Gastrocnemius medialis (tissue), 4 donors: ENCODE results near the gene STH. TPM values are rescaled to one million over a fixed set of nuclear protein-coding genes. Genes with fewer than 3 reads are reported as not detected.

Experiments
- ATAC-seq, 2 donors: fragments of 150-250 bp; one replicate each; pipeline ENCODE4 v1.9.1; 2016
- DNase-seq, 2 donors: peaks; one replicate each; pipeline ENCODE4 v3.0.0-alpha.2; 2019
- H3K27ac ChIP-seq, 4 donors: fragments of 200-600 bp; sonication (generic); 1 replicate in 1 of 4; 2 replicates in 3 of 4; pipeline ENCODE4 v1.5.1; 2016 to 2018; ENCODE audit warnings: mild to moderate bottlenecking in 2 of 4, moderate library complexity in 1 of 4
- H3K27me3 ChIP-seq, 3 donors: fragments of 200-600 bp; sonication (generic) in 2 of 3; 1 replicate in 1 of 3; 2 replicates in 2 of 3; pipeline versions ENCODE4 v1.5.1 to v1.6.0; 2016 to 2019; ENCODE audit warnings: mild to moderate bottlenecking in 1 of 3, moderate library complexity in 1 of 3
- H3K36me3 ChIP-seq, 2 donors: fragments of 200-600 bp; sonication (generic) in 1 of 2; one replicate each; pipeline ENCODE4 v1.5.1; 2017 to 2018
- H3K4me1 ChIP-seq, 2 donors: fragments of 200-600 bp; sonication (generic) in 1 of 2; one replicate each; pipeline ENCODE4 v1.5.1; 2016 to 2017; ENCODE audit warnings: mild to moderate bottlenecking in 2 of 2
- H3K4me3 ChIP-seq, 4 donors: fragments of 200-600 bp; sonication (generic) in 3 of 4; 1 replicate in 1 of 4; 2 replicates in 3 of 4; pipeline ENCODE4 v1.5.1; 2016 to 2019; ENCODE audit warnings: mild to moderate bottlenecking in 2 of 4
- H3K9me3 ChIP-seq, 3 donors: fragments of 200-600 bp; sonication (generic) in 2 of 3; 1 replicate in 1 of 3; 2 replicates in 2 of 3; pipeline ENCODE4 v1.5.1; 2016 to 2019
- CTCF ChIP-seq, 5 experiments: fragments of 450-650 bp in 3 of 5; fragments of 200-600 bp in 2 of 5; sonication (generic) in 2 of 5; IDR thresholded peaks in 4 of 5; conservative IDR thresholded peaks in 1 of 5; 1 replicate in 4 of 5; 2 replicates in 1 of 5; pipeline ENCODE4 v1.5.1; 2016 to 2019; ENCODE audit warnings: antibody characterized with exemption in 5 of 5, mild to moderate bottlenecking in 3 of 5, moderate library complexity in 3 of 5
- POLR2A ChIP-seq, 2 donors: fragments of 450-650 bp; IDR thresholded peaks; one replicate each; pipeline ENCODE4 v1.6.1; 2017; ENCODE audit warnings: antibody characterized with exemption in 2 of 2, mild to moderate bottlenecking in 2 of 2, moderate library complexity in 2 of 2
- in situ Hi-C, 4 donors: fragments of 200-750 bp; cut with MboI; loops; one replicate each; pipeline versions ENCODE4 v1.15.0 to v1.8.0; 2017; ENCODE audit warnings: low sequenced_read_pairs in 4 of 4
- intact Hi-C: fragments of 100-400 bp; cut with DNase I; formaldehyde crosslinking; loops from one replicate; pipeline ENCODE4 v1.15.1; 2023; ENCODE audit warnings: low total_unique reads
- total RNA-seq, 4 donors: library from RNA; depleted of rRNA; stranded (reverse); fragments of >200 nt; gene quantifications; one replicate each; pipeline versions ENCODE4 v1.1.0 to v1.2.3, GENCODE V29; 2016

The STH gene
- total RNA-seq, 4 donors from 2014 or later = not detected

GRCh38 chr17:45967378-45967777, 31.7 kb upstream of the STH start:
- ATAC-seq (peak; percentile 75 to 76), DNase-seq (peak; percentile 26 to 45)
- H3K4me1 ChIP-seq = peaks cover 22 to 42% of the 10 kb centered on the region in 2 donors
- in situ Hi-C loops = loop anchor here in 2 of 4 donors (25.0 kb wide), 1 partner anchor 330 kb away; no protein-coding TSS in a partner anchor
- H3K27me3 ChIP-seq = no peaks in the 10 kb centered on the region
- H3K4me3 ChIP-seq = no peak overlapping the region
- H3K36me3 ChIP-seq = peaks cover 0 to 8% of the 10 kb centered on the region in 2 donors
- H3K27ac ChIP-seq = peak overlapping the region in 3 of 4 donors; percentile 12 to 60 (median 39)
- no peaks in the 10 kb centered on the region for H3K9me3 ChIP-seq
- TF ChIP-seq POLR2A (IDR thresholded peaks at IDR 0.05) (no peak), CTCF (IDR thresholded peaks at IDR 0.05 in 4 of 5, conservative IDR thresholded peaks at IDR 0.05 in 1 of 5) (no peak)
- intact Hi-C loops = no loop called here

- no peak for TF ChIP-seq POLR2A (IDR thresholded peaks at IDR 0.05)
- TF ChIP-seq CTCF (IDR thresholded peaks at IDR 0.05 in 4 of 5, conservative IDR thresholded peaks at IDR 0.05 in 1 of 5) = no peak
- Histone ChIP-seq H3K9me3 (no peaks in the 10 kb centered on the region), H3K27ac (no peak overlapping the region), H3K4me3 (no peak overlapping the region), H3K27me3 (no peaks in the 10 kb centered on the region), H3K36me3 (no peaks in the 10 kb centered on the region), H3K4me1 (peaks cover 30 to 51% of the 10 kb centered on the region in 2 donors)
- ATAC-seq (no peak), DNase-seq (no peak)
- in situ Hi-C loops = loop anchor here in 2 of 4 donors (25.0 kb wide), 1 partner anchor 331 kb away; no protein-coding TSS in a partner anchor
- intact Hi-C loops = no loop called here
These were observed 30.3 kb upstream of the STH start for GRCh38 chr17:45968732-45969131.

DNA sequence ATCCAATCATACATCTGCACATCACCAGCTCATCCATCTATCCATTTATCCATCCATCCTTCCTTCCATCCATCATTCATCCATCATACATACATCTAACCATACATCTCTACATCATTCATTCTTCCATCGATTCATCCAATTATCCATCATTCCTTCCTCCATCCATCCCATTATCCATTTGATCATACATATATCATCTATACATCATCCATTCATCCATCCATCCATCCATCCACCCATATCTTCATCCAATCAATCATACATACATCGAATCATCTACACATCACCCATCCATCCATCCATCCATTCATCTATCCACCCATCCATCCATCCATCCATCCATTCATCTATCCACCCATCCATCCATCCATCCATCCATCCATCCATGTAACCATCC, 29.3 kb upstream of the STH start:
- intact Hi-C loops = no loop called here

DNA sequence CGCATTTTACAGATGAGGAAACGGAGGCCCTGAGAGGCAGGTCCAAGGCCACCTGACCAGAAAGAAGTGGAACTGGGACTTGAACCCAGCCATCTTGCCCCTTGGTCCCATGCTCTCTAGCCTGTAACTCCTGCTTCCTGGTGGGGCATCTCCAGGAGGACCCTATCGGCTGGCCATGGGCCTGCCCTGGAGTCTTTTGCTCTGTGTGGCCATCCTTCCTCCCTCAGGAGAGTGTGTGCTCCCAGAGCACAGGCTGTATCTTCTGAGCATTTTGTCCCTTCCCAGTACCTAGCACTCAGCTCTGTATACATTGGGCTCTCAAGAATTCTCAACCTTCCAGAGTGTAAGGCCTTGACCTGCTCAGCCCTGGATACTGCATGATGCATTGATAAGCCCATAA, 28.4 kb upstream of the STH start:
- Histone ChIP-seq H3K9me3 (no peaks in the 10 kb centered on the region), H3K36me3 (no peaks in the 10 kb centered on the region), H3K4me3 (no peak overlapping the region), H3K27me3 (no peaks in the 10 kb centered on the region), H3K27ac (no peak overlapping the region), H3K4me1 (peaks cover 40 to 62% of the 10 kb centered on the region in 2 donors)
- in situ Hi-C loops (loop anchor here in 2 of 4 donors (25.0 kb wide), 1 partner anchor 333 kb away; no protein-coding TSS in a partner anchor), intact Hi-C loops (no loop called here)
- DNase-seq (no peak), ATAC-seq (no peak)
- TF ChIP-seq POLR2A (IDR thresholded peaks at IDR 0.05) (no peak), CTCF (IDR thresholded peaks at IDR 0.05 in 4 of 5, conservative IDR thresholded peaks at IDR 0.05 in 1 of 5) (no peak)

More for the DNA sequence above, 29.3 kb upstream of the STH start:
- H3K27ac ChIP-seq = no peak overlapping the region
- no peaks in the 10 kb centered on the region for H3K27me3 ChIP-seq
- no peak for TF ChIP-seq POLR2A (IDR thresholded peaks at IDR 0.05)
- TF ChIP-seq CTCF (IDR thresholded peaks at IDR 0.05 in 4 of 5, conservative IDR thresholded peaks at IDR 0.05 in 1 of 5) = no peak
- H3K4me1 ChIP-seq = peaks cover 40 to 56% of the 10 kb centered on the region in 2 donors
- H3K36me3 ChIP-seq = no peaks in the 10 kb centered on the region
- no peak overlapping the region for H3K4me3 ChIP-seq
- H3K9me3 ChIP-seq = no peaks in the 10 kb centered on the region
- ATAC-seq (no peak), DNase-seq (no peak)
- in situ Hi-C loops = loop anchor here in 2 of 4 donors (25.0 kb wide), 1 partner anchor 332 kb away; no protein-coding TSS in a partner anchor
